ENCODE results near the gene LDLRAD4.

GRCh38 chr18:13583576-13584550 lies 365.3 kb downstream of the LDLRAD4 start:
- TF ChIP-seq CTCF (IDR thresholded peaks at IDR 0.05; ENCODE audit: insufficient read depth, low read length, poor library complexity, severe bottlenecking) (no peak), EZH2phosphoT487 (conservative IDR thresholded peaks at IDR 0.05; ENCODE audit: low read length) (no peak)

Measured in SU-DHL-6 (cell line).